Adrenal gland (tissue), 12 donors: Measurements from ENCODE around the gene SCYGR2. TPM values are rescaled to one million over a fixed set of nuclear protein-coding genes. Genes with fewer than 3 reads are reported as not detected.

Experiments used
- DNase-seq, 7 donors: peaks; one replicate each; pipeline ENCODE4 v3.0.0-alpha.2; 2019 to 2020
- H3K27ac ChIP-seq, 5 donors: fragments of 200-600 bp; sonication (generic) in 4 of 5; 1 replicate in 3 of 5; 2 replicates in 2 of 5; pipeline versions ENCODE4 v1.5.1 to v1.8.0; 2016 to 2020; ENCODE audit warnings: mild to moderate bottlenecking in 1 of 5
- H3K27me3 ChIP-seq: fragments of 200-600 bp; 2 replicates; pipeline ENCODE4 v1.8.0; 2021
- H3K36me3 ChIP-seq, 2 donors: fragments of 200-600 bp; replicated peaks in 1 of 2; 1 replicate in 1 of 2; 2 replicates in 1 of 2; pipeline versions ENCODE4 v1.5.1 to v1.8.0; 2018 to 2022
- H3K4me1 ChIP-seq, 2 donors: fragments of 200-600 bp; replicated peaks in 1 of 2; 1 replicate in 1 of 2; 2 replicates in 1 of 2; pipeline versions ENCODE4 v1.5.1 to v1.8.0; 2018 to 2021
- H3K4me3 ChIP-seq, 4 donors: fragments of 200-600 bp; sonication (generic) in 3 of 4; one replicate each; pipeline ENCODE4 v1.5.1; 2016 to 2018
- H3K9me3 ChIP-seq, 3 donors: fragments of 200-600 bp; sonication (generic) in 1 of 3; replicated peaks in 1 of 3; 1 replicate in 2 of 3; 2 replicates in 1 of 3; pipeline versions ENCODE4 v1.5.1 to v1.8.0; 2016 to 2021
- POLR2A ChIP-seq, 2 donors: fragments of 450-650 bp; IDR thresholded peaks; one replicate each; pipeline ENCODE4 v1.6.1; 2017; ENCODE audit warnings: antibody characterized with exemption in 2 of 2, mild to moderate bottlenecking in 2 of 2, moderate library complexity in 1 of 2
- WGBS, 4 donors: extraction: QIAGEN DNeasy Blood & Tissue Kit in 2 of 4; methylation state at CpG; one replicate each; pipeline versions ENCODE4 v1.1.5 to v1.1.7; 2013 to 2017; 5-methylcytosine and 5-hydroxymethylcytosine counted together
- intact Hi-C, 2 donors: fragments of 100-400 bp; cut with DNase I; formaldehyde crosslinking; loops; one replicate each; pipeline versions ENCODE4 v1.14.1 to v1.15.0; 2022 to 2023
- polyA plus RNA-seq, 3 donors: library from polyadenylated mRNA; stranded (reverse); fragments of 200-250 nt in 2 of 3; fragments of 350-450 nt in 1 of 3; fragmentation: Illumina TruSeq in 1 of 3; extraction: RNeasy Lipid Tissue Mini Kit (QIAGEN cat#74804) in 1 of 3; gene quantifications; one replicate each; pipeline ENCODE4 v1.2.3, GENCODE V29; 2013 to 2014
- total RNA-seq, 9 donors: library from RNA; depleted of rRNA in 4 of 9; stranded (reverse); fragments of >200 nt in 4 of 9; fragments of 120-200 nt in 1 of 9; fragmentation: NEBNext Ultra II Directional in 1 of 9; extraction: Animal tissue kit (Norgen Biotek cat#: 25700) in 1 of 9; gene quantifications; one replicate each; pipeline versions ENCODE4 v1.1.0 to v1.2.4, GENCODE V29; 2013 to 2023
- TF ChIP-seq, protein P1 (sequence below), 6 experiments: fragments of 450-650 bp in 4 of 6; fragments of 200-600 bp in 2 of 6; sonication (generic) in 1 of 6; IDR thresholded peaks; 1 replicate in 5 of 6; 2 replicates in 1 of 6; pipeline versions ENCODE4 v1.5.1 to v1.8.0; 2016 to 2021; ENCODE audit warnings: antibody characterized with exemption in 6 of 6, mild to moderate bottlenecking in 2 of 6, moderate library complexity in 1 of 6
- donor health status: healthy with polysubstance abuse.
- donor health status: Bipolar disorder and iron deficiency.
- donor health status: DM: yes; HTN: yes; CAD: no.
- donor health status: DM: no; HTN: no; CAD: no.
- donor health status: DM: no; HTN: no; CAD: no.
- donor health status: DM: yes; HTN: yes; CAD: no.

SCYGR2 gene
- total and polyA plus RNA-seq, 12 donors: not detected

DNA sequence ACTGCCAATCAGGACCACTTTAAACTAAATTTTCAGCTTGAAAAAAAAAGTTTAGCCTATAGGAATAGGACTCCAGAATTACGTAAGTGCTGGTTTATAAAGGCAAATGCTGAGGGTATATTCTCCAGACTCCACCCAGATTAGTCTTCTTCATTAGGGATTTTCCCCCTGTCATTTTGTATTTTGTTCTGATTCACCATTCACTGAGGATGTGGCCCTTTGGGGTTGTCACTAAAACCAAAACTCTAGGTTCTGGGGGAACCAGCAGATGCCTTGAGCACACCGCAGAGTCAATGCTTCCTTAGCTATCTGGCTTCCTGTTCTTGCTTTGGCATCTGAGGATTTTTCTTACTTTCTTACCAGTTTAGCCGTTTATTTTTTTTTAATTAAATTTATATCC is 29.1 kb downstream of the SCYGR2 start:
- 74 to 94% (median 84%) methylated on average over 3 of the region's 3 CpGs for WGBS, 4 donors
- H3K9me3 ChIP-seq: no peaks in the 10 kb centered on the region
- intact Hi-C loops: no loop called here
- no peak overlapping the region for H3K4me3 ChIP-seq
- H3K4me1 ChIP-seq: no peaks in the 10 kb centered on the region
- DNase-seq: no peak
- no peaks in the 10 kb centered on the region for H3K27me3 ChIP-seq
- TF ChIP-seq, protein P1, sequence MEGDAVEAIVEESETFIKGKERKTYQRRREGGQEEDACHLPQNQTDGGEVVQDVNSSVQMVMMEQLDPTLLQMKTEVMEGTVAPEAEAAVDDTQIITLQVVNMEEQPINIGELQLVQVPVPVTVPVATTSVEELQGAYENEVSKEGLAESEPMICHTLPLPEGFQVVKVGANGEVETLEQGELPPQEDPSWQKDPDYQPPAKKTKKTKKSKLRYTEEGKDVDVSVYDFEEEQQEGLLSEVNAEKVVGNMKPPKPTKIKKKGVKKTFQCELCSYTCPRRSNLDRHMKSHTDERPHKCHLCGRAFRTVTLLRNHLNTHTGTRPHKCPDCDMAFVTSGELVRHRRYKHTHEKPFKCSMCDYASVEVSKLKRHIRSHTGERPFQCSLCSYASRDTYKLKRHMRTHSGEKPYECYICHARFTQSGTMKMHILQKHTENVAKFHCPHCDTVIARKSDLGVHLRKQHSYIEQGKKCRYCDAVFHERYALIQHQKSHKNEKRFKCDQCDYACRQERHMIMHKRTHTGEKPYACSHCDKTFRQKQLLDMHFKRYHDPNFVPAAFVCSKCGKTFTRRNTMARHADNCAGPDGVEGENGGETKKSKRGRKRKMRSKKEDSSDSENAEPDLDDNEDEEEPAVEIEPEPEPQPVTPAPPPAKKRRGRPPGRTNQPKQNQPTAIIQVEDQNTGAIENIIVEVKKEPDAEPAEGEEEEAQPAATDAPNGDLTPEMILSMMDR (IDR thresholded peaks at IDR 0.05): no peak
- no peak for TF ChIP-seq POLR2A (IDR thresholded peaks at IDR 0.05)
- H3K36me3 ChIP-seq: no peaks in the 10 kb centered on the region
- H3K27ac ChIP-seq: no peak overlapping the region

DNA sequence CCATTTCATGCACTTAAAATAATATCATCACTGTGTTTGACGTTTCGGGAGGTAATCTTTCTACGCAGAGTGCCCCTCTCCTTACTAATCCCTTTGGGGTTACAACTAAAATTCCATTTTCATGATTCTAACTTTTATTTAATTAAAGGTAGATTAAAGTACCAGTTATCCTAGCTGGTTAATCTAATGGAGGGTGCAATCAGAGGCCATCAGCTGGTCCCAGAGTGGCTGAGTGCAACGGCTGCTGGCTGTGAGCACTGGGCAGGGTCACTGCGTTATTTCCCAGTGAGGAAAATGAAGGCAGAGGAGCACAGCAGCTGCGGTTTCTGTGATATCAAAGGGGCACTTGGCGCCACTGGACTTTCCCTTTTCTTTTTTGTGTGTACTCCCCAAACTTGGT is 30.7 kb downstream of the SCYGR2 start:
- TF ChIP-seq, protein P1 (IDR thresholded peaks at IDR 0.05): no peak
- TF ChIP-seq POLR2A (IDR thresholded peaks at IDR 0.05): no peak
- Histone ChIP-seq H3K9me3 (no peaks in the 10 kb centered on the region), H3K4me3 (no peak overlapping the region), H3K4me1 (no peaks in the 10 kb centered on the region), H3K27me3 (no peaks in the 10 kb centered on the region), H3K27ac (no peak overlapping the region), H3K36me3 (no peaks in the 10 kb centered on the region)
- intact Hi-C loops: no loop called here
- 70 to 82% (median 76%) methylated on average over 7 of the region's 7 CpGs for WGBS, 4 donors
- DNase-seq: no peak

DNA sequence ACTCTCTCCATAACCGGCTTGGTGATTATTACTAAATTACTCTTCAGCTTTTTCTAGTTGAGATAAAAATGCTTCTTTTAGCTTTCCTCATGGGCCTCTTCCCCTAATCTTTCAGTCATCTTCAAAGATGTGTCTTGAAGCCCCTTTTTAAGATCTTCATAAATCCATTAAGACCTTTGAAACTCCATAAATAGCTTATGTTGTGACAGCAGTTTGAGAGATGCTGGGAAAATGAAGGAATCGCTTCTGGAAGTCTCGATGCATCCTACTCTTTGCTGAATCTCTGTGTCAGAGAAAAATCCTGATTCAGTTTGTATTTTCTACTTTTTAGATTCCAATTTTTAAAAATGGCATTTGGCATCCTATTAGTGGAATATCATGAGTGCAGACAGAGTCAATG is 31.6 kb downstream of the SCYGR2 start:
- Histone ChIP-seq H3K27me3 (peaks cover under 1% of the 10 kb centered on the region), H3K4me1 (no peaks in the 10 kb centered on the region), H3K27ac (no peak overlapping the region), H3K4me3 (no peak overlapping the region), H3K9me3 (no peaks in the 10 kb centered on the region), H3K36me3 (no peaks in the 10 kb centered on the region)
- WGBS, 4 donors: 75 to 88% (median 81%) methylated on average over 3 of the region's 3 CpGs
- intact Hi-C loops: no loop called here
- DNase-seq: no peak
- no peak for TF ChIP-seq POLR2A (IDR thresholded peaks at IDR 0.05)

DNA sequence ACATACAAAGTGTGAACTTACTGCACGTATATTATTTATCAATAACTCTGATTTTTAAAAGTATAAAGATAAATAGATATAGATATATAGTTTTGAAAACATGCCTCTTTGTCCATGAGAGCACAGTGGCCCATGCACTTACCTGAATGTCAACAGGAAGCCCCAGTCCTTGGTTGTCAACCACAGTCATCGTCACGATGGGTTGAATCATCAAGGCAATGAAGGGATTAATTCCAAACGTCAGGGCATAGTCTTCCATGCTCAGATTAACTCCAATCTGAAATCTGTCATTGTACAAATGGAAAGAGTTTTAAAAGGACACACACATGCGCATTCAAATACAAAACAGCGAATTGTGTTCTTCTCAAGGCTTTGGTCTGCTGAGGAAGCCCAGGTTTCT is 34.1 kb downstream of the SCYGR2 start:
- no peaks in the 10 kb centered on the region for H3K36me3 ChIP-seq
- TF ChIP-seq, protein P1 (IDR thresholded peaks at IDR 0.05): no peak
- TF ChIP-seq POLR2A (IDR thresholded peaks at IDR 0.05): no peak
- no peak overlapping the region for H3K27ac ChIP-seq
- H3K9me3 ChIP-seq: no peaks in the 10 kb centered on the region
- H3K4me1 ChIP-seq: no peaks in the 10 kb centered on the region
- intact Hi-C loops: no loop called here
- DNase-seq: no peak
- no peak overlapping the region for H3K4me3 ChIP-seq
- WGBS, 4 donors: 80 to 86% (median 82%) methylated on average over 6 of the region's 6 CpGs
- peaks cover 3% of the 10 kb centered on the region for H3K27me3 ChIP-seq

DNA sequence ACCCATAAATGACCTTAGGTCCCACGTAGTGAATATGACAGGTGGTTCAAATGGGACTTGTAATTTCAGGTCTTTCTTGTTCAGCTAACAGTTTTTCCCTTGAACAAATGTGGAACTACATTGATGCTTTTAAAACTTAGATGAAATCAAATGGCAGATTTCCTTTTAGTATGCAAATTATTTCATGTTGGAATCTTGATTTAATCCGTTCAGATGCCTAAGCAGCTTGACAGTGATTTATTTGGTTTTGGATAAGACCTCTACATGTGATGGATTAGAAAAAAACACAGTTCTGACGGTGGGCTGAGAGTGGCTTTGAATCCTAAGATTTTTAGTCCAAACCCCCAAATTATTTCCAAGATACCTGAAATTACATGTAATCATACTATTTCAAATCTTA is 35.5 kb downstream of the SCYGR2 start:
- no peak for DNase-seq
- Histone ChIP-seq H3K36me3 (no peaks in the 10 kb centered on the region), H3K27me3 (peaks cover 3% of the 10 kb centered on the region), H3K27ac (no peak overlapping the region), H3K4me1 (no peaks in the 10 kb centered on the region), H3K4me3 (no peak overlapping the region), H3K9me3 (no peaks in the 10 kb centered on the region)
- intact Hi-C loops: no loop called here
- WGBS, 4 donors: 60 to 70% (median 63%) methylated on average over 3 of the region's 3 CpGs
- TF ChIP-seq, protein P1 (IDR thresholded peaks at IDR 0.05): no peak
- no peak for TF ChIP-seq POLR2A (IDR thresholded peaks at IDR 0.05)
